Measurements from ENCODE around the gene TTC34. TPM values are rescaled to one million over a fixed set of nuclear protein-coding genes. Genes with fewer than 3 reads are reported as not detected.

The TTC34 gene
- total RNA-seq, 4 donors from 2014 or later = 0.84 to 1.2 (median 1.0) TPM

DNA sequence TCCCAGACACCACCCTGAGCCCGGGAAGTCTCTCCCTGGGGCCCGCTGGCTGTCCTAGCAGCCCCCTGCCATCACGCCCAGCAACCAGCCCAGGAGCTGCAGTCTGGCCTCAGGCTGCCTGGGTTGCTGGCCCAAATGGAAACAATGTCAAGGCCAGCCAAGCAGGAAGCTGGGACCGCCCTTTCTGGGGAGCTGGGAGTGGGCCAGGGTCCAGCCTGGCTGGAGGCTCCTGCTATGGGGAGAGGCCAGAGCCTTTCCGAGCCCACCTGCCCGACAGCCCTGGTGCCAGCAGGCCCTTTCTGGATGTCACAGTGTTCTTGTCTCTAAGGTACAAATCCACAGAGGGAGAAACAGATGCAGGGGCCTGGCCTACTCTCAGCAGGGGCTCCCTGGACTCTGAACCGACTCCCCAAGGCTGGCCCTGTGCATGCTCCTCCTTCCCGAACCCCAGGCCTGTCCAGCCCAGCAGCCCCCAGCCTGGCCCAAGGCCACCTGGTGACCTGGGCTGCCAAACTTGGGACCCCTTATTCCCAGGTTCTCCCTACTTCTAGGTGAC, 167.5 kb downstream of the TTC34 start:
- DNase-seq (ENCODE audit: low spot score in 2 of 2) = no peak
- 60 to 79% methylated on average over 2 to 6 of the region's 8 CpGs for WGBS, 2 donors
- peaks cover 2 to 56% of the 10 kb centered on the region in 2 donors for H3K27me3 ChIP-seq

DNA sequence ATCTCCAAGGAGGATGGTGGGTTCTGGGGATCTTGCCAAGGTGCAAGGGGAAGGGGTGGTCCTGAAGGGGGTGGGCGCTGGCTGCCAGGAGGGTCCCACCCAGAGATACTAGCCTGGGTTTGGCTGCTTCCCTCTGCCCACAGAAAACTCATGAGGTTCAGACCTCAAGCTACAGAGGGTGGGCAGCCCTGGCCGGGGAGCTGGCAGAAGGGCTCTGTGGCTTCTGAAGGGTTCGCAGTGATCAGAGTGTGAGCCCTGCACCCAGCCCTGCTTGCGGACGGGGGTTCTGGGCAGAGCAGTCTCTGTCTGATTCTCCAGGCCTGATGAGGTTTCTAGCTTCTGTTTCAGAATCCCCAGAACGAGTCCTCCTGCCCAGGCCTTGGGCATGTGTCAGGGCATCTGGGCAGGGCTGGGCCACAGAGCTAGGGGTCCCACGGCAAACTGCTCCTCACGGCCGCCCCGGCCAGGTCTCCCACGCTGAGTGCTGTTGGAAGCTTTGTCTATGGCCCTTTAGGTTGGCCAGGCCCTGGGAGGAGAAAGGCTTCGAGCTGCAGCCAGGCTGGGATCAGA, 168.0 kb downstream of the TTC34 start:
- 70 to 74% methylated on average over 5 to 10 of the region's 12 CpGs for WGBS, 2 donors
- peaks cover 2 to 61% of the 10 kb centered on the region in 2 donors for H3K27me3 ChIP-seq

More for the DNA sequence above, 167.5 kb downstream of the TTC34 start:
- H3K9me3 ChIP-seq = peaks cover 0 to 11% (median 0%) of the 10 kb centered on the region in 4 donors
- H3K27ac ChIP-seq = no peak overlapping the region
- no peaks in the 10 kb centered on the region for H3K36me3 ChIP-seq
- no peak overlapping the region for H3K4me3 ChIP-seq
- TF ChIP-seq EP300 (IDR thresholded peaks at IDR 0.05) (no peak), POLR2A (IDR thresholded peaks at IDR 0.05) (no peak), CTCF (IDR thresholded peaks at IDR 0.05) (no peak)
- peaks cover 0 to 8% (median 0%) of the 10 kb centered on the region in 4 donors for H3K4me1 ChIP-seq

DNA sequence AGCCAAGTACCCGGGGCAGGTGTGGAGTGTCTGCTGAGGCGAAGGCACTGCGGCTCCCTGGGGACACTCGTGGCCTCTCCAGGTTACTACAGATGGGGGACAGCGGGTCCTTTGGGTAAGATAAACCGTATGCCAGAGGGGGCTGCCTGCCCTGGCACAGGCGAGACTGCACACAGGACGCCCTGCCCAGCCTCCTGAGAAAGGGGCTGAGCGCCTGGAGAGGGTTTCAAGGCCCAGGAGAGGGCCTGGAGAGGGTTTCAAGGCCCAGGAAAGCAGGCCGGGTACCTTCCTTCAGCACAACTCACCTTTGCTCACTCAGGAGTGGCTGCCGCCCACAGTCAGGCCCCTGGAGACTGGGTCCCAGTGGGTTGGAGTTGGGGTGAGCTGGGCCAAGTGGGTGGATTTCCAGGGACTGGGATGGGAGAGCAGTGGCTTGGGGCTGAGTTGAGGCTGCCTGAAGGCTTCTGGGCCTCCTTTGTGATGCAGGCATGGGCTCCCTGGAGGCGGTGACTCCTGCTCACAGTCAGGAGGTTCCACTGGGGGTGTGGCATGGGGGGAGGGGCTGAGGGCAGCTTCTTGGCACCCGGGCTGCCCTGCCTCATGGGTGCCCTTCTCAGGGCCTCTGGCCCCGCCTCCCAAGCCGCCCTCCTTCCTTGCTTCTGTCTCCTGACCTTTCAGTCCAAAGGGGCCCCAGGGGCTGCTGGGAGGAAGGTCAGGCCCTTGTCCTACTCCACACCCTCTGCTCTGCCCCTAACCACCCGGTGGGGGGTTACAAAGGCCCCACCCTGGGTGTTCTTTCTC, 168.7 kb downstream of the TTC34 start, which contains the start of gene MMEL1:
Gene MMEL1 (minus strand): TSS at position 456 of the 801 bp plus-strand sequence. CDS start 3,532 bp downstream, outside the sequence.
- DNase-seq (ENCODE audit: low spot score in 2 of 2) = no peak
- Histone ChIP-seq H3K27ac (no peak within 1 kb of the TSS), H3K36me3 (no peaks in the 10 kb centered on the region), H3K27me3 (peaks cover 2 to 68% of the 10 kb centered on the region in 2 donors), H3K4me1 (peaks cover 0 to 18% (median 0%) of the 10 kb centered on the region in 4 donors), H3K4me3 (no peak within 1 kb of the TSS), H3K9me3 (peaks cover 0 to 11% (median 0%) of the 10 kb centered on the region in 4 donors)
- no peak for TF ChIP-seq POLR2A (IDR thresholded peaks at IDR 0.05)
- no peak for TF ChIP-seq EP300 (IDR thresholded peaks at IDR 0.05)
- no peak for TF ChIP-seq CTCF (IDR thresholded peaks at IDR 0.05)
- WGBS, 2 donors = 59 to 69% methylated on average over 14 of the region's 16 CpGs

More for the DNA sequence above, 168.0 kb downstream of the TTC34 start:
- H3K4me1 ChIP-seq = peaks cover 0 to 13% (median 0%) of the 10 kb centered on the region in 4 donors
- DNase-seq (ENCODE audit: low spot score in 2 of 2) = no peak
- peaks cover 0 to 11% (median 0%) of the 10 kb centered on the region in 4 donors for H3K9me3 ChIP-seq
- no peak for TF ChIP-seq CTCF (IDR thresholded peaks at IDR 0.05)
- TF ChIP-seq EP300 (IDR thresholded peaks at IDR 0.05) = no peak
- TF ChIP-seq POLR2A (IDR thresholded peaks at IDR 0.05) = no peak
- H3K27ac ChIP-seq = no peak overlapping the region
- no peak overlapping the region for H3K4me3 ChIP-seq
- no peaks in the 10 kb centered on the region for H3K36me3 ChIP-seq

DNA sequence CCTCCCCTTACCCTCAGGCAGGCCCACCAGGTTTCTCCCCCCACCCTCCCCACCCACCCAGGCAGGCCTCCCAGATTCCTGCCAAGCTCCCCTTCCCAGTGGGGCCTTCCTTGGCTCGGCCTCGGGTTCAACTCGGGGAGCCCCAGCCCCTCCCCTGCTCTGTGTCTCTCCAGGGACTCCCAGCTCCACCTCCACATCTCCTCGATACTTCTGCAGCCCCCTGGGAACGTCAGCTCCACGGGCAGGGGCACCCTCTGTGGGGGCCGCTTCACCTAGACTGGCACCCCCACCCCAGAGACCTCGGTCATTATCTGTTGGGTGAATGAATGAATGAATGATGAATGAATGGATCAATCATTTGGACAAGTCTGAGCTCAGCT, 169.5 kb downstream of the TTC34 start:
- H3K36me3 ChIP-seq = no peaks in the 10 kb centered on the region
- peaks cover 0 to 18% (median 0%) of the 10 kb centered on the region in 4 donors for H3K4me1 ChIP-seq
- no peak for DNase-seq (ENCODE audit: low spot score in 2 of 2)
- no peak overlapping the region for H3K27ac ChIP-seq
- peaks cover 0 to 8% (median 0%) of the 10 kb centered on the region in 4 donors for H3K9me3 ChIP-seq
- 52 to 58% methylated on average over 5 to 8 of the region's 8 CpGs for WGBS, 2 donors
- peaks cover 2 to 76% of the 10 kb centered on the region in 2 donors for H3K27me3 ChIP-seq
- TF ChIP-seq CTCF (IDR thresholded peaks at IDR 0.05) (no peak), EP300 (IDR thresholded peaks at IDR 0.05) (no peak), POLR2A (IDR thresholded peaks at IDR 0.05) (no peak)
- H3K4me3 ChIP-seq = no peak overlapping the region
